ENCODE results near the gene PEAK1.

The PEAK1 gene

GRCh38 chr15:77096541-77096940 lies 323.4 kb downstream of the PEAK1 start:
- Histone ChIP-seq H3K79me2 (ENCODE audit: insufficient read depth, low read length) (no peaks in the 10 kb centered on the region), H3K36me3 (ENCODE audit: low read length) (no peaks in the 10 kb centered on the region), H2AFZ (ENCODE audit: low read depth, low read length, severe bottlenecking) (no peak overlapping the region)

GRCh38 chr15:77096138-77096537 lies 323.8 kb downstream of the PEAK1 start:
- Histone ChIP-seq H3K9ac (ENCODE audit: low read length) (no peak overlapping the region), H3F3A (ENCODE audit: insufficient read depth) (no peaks in the 10 kb centered on the region), H4K20me1 (ENCODE audit: low read depth, low read length) (no peaks in the 10 kb centered on the region), H3K79me2 (ENCODE audit: insufficient read depth, low read length) (no peaks in the 10 kb centered on the region), H3K4me3 (ENCODE audit: insufficient read depth, low read length, poor library complexity, severe bottlenecking) (no peak overlapping the region), H3K27ac (ENCODE audit: low read depth, low read length) (no peak overlapping the region), H3K9me3 (ENCODE audit: insufficient read depth, low read length) (no peaks in the 10 kb centered on the region), H3K9me2 (replicated peaks; ENCODE audit: insufficient read depth, low read length) (no peaks in the 10 kb centered on the region), H3K27me3 (ENCODE audit: low read length) (no peaks in the 10 kb centered on the region), H3K4me2 (ENCODE audit: low read depth, low read length, poor library complexity, severe bottlenecking) (no peak overlapping the region), H2AFZ (ENCODE audit: low read depth, low read length, severe bottlenecking) (no peak overlapping the region), H3K36me3 (ENCODE audit: low read length) (no peaks in the 10 kb centered on the region)
- no peak for TF ChIP-seq CTCF (IDR thresholded peaks at IDR 0.05; ENCODE audit: insufficient read depth, low read length, poor library complexity, severe bottlenecking)
- TF ChIP-seq EZH2phosphoT487 (conservative IDR thresholded peaks at IDR 0.05; ENCODE audit: low read length), result no peak

More at GRCh38 chr15:77096541-77096940, 323.4 kb downstream of the PEAK1 start:
- Histone ChIP-seq H3K9me3 (ENCODE audit: insufficient read depth, low read length) (no peaks in the 10 kb centered on the region), H4K20me1 (ENCODE audit: low read depth, low read length) (no peaks in the 10 kb centered on the region), H3K27ac (ENCODE audit: low read depth, low read length) (no peak overlapping the region), H3K4me2 (ENCODE audit: low read depth, low read length, poor library complexity, severe bottlenecking) (no peak overlapping the region), H3K9ac (ENCODE audit: low read length) (no peak overlapping the region), H3K27me3 (ENCODE audit: low read length) (no peaks in the 10 kb centered on the region), H3K9me2 (replicated peaks; ENCODE audit: insufficient read depth, low read length) (no peaks in the 10 kb centered on the region), H3F3A (ENCODE audit: insufficient read depth) (no peaks in the 10 kb centered on the region), H3K4me3 (ENCODE audit: insufficient read depth, low read length, poor library complexity, severe bottlenecking) (no peak overlapping the region)
- TF ChIP-seq CTCF (IDR thresholded peaks at IDR 0.05; ENCODE audit: insufficient read depth, low read length, poor library complexity, severe bottlenecking) (no peak), EZH2phosphoT487 (conservative IDR thresholded peaks at IDR 0.05; ENCODE audit: low read length) (no peak)

GRCh38 chr15:77094397-77095030 lies 325.4 kb downstream of the PEAK1 start:
- Histone ChIP-seq H3K27ac (ENCODE audit: low read depth, low read length) (no peak overlapping the region), H3K79me2 (ENCODE audit: insufficient read depth, low read length) (no peaks in the 10 kb centered on the region), H3K9me2 (replicated peaks; ENCODE audit: insufficient read depth, low read length) (no peaks in the 10 kb centered on the region), H3K27me3 (ENCODE audit: low read length) (no peaks in the 10 kb centered on the region), H2AFZ (ENCODE audit: low read depth, low read length, severe bottlenecking) (no peak overlapping the region), H3K4me2 (ENCODE audit: low read depth, low read length, poor library complexity, severe bottlenecking) (no peak overlapping the region), H3K9ac (ENCODE audit: low read length) (no peak overlapping the region), H3K9me3 (ENCODE audit: insufficient read depth, low read length) (no peaks in the 10 kb centered on the region), H3F3A (ENCODE audit: insufficient read depth) (no peaks in the 10 kb centered on the region), H4K20me1 (ENCODE audit: low read depth, low read length) (no peaks in the 10 kb centered on the region), H3K4me3 (ENCODE audit: insufficient read depth, low read length, poor library complexity, severe bottlenecking) (no peak overlapping the region), H3K36me3 (ENCODE audit: low read length) (no peaks in the 10 kb centered on the region)
- TF ChIP-seq CTCF (IDR thresholded peaks at IDR 0.05; ENCODE audit: insufficient read depth, low read length, poor library complexity, severe bottlenecking) (peak; percentile 12), EZH2phosphoT487 (conservative IDR thresholded peaks at IDR 0.05; ENCODE audit: low read length) (no peak)

All from SU-DHL-6 (cell line).